Stimulated activated CD4-positive, alpha-beta T cell treated with anti-CD3 and anti-CD28 coated beads, Interleukin-2, amount 100 ng/mL, for 24 hours (primary cell): Measurements from ENCODE around the gene TAS1R3.
A peak's percentile ranks its signal among the peaks of the same experiment; 100 is the strongest.

Source experiments
- DNase-seq, 2 donors: peaks; one replicate each; pipeline ENCODE4 v3.0.0-alpha.2; 2020

TAS1R3 gene

GRCh38 chr1:1295154-1295923 is 35.7 kb upstream of the TAS1R3 start:
- DNase-seq, result no peak

GRCh38 chr1:1296070-1297061 is 34.7 kb upstream of the TAS1R3 start:
- no peak for DNase-seq

- DNase-seq, result no peak
Measured at GRCh38 chr1:1297802-1298424, 33.2 kb upstream of the TAS1R3 start.

- no peak for DNase-seq
Measured at GRCh38 chr1:1298861-1299685, 32.0 kb upstream of the TAS1R3 start.

GRCh38 chr1:1299686-1300351 is 31.3 kb upstream of the TAS1R3 start:
- no peak for DNase-seq

GRCh38 chr1:1300352-1300739 is 30.7 kb upstream of the TAS1R3 start:
- no peak for DNase-seq

GRCh38 chr1:1302006-1302430 is 29.1 kb upstream of the TAS1R3 start:
- DNase-seq, result no peak

GRCh38 chr1:1302951-1303509 is 28.1 kb upstream of the TAS1R3 start:
- DNase-seq, result no peak

- DNase-seq, result no peak
Measured at GRCh38 chr1:1303736-1304135, 27.3 kb upstream of the TAS1R3 start.

- DNase-seq, result no peak
Measured at GRCh38 chr1:1304331-1305299, 26.5 kb upstream of the TAS1R3 start.

- peak; percentile 70 to 74 for DNase-seq
Measured at GRCh38 chr1:1305300-1306069, 25.6 kb upstream of the TAS1R3 start.

GRCh38 chr1:1306070-1306660 is 24.9 kb upstream of the TAS1R3 start:
- DNase-seq, result no peak

GRCh38 chr1:1306661-1307260 is 24.3 kb upstream of the TAS1R3 start:
- DNase-seq, result no peak

- DNase-seq, result peak in 1 of 2 donors; percentile 28
Measured at GRCh38 chr1:1307261-1307922, 23.7 kb upstream of the TAS1R3 start.

- DNase-seq, result peak; percentile 86 to 89
Measured at GRCh38 chr1:1307923-1308755, 22.9 kb upstream of the TAS1R3 start, which contains the start of the genes ACAP3 and PUSL1. TSS of gene ACAP3 (minus strand) at chr1:1307930. CDS start at chr1:1307815, 115 bp downstream. TSS of gene PUSL1 (plus strand) at chr1:1308597. CDS start at chr1:1308644, 47 bp downstream.

- DNase-seq, result peak in 1 of 2 donors; percentile 31
Measured at GRCh38 chr1:1308756-1309250, 22.3 kb upstream of the TAS1R3 start.
